T-helper 1 cell (primary cell): Measurements from ENCODE around the gene GFER.
A peak's percentile ranks its signal among the peaks of the same experiment; 100 is the strongest.

Experiments
- DNase-seq, 5 donors: peaks; one replicate each; pipeline ENCODE4 v3.0.0-alpha.2; 2012 to 2020

GFER gene

DNA sequence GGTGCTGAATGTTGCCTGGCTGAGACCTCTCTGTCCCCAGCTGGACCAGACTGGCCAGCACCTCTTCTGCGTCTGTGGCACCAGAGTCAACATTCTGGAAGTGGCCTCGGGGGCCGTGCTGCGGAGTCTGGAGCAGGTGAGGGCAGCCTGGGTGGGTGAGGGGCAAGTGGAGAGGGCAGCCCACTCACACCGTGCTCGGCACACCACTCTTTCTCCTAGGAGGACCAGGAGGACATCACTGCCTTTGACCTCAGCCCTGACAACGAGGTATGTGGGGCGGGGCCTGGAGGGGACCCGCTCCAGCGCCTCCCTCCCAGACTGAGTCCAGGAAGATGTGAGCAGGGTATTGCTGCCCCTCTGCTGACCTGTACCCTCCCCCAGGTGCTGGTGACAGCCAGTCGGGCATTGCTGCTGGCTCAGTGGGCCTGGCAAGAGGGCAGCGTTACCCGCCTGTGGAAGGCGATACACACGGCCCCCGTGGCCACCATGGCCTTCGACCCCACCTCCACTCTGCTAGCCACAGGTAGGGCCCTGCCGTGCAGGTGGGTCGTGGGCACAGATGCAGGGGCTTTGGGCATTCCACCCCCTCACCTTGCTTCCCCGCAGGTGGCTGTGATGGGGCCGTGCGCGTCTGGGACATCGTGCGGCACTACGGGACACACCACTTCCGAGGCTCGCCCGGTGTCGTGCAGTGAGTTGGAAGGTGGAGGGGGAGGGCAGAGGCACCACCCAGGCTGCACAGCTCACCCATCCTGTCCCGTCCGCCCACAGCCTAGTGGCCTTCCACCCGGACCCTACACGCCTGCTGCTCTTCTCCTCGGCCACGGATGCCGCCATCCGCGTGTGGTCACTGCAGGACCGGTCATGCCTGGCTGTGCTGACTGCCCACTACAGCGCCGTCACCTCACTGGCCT lies 9.6 kb upstream of the GFER start:
- no peak for DNase-seq

DNA sequence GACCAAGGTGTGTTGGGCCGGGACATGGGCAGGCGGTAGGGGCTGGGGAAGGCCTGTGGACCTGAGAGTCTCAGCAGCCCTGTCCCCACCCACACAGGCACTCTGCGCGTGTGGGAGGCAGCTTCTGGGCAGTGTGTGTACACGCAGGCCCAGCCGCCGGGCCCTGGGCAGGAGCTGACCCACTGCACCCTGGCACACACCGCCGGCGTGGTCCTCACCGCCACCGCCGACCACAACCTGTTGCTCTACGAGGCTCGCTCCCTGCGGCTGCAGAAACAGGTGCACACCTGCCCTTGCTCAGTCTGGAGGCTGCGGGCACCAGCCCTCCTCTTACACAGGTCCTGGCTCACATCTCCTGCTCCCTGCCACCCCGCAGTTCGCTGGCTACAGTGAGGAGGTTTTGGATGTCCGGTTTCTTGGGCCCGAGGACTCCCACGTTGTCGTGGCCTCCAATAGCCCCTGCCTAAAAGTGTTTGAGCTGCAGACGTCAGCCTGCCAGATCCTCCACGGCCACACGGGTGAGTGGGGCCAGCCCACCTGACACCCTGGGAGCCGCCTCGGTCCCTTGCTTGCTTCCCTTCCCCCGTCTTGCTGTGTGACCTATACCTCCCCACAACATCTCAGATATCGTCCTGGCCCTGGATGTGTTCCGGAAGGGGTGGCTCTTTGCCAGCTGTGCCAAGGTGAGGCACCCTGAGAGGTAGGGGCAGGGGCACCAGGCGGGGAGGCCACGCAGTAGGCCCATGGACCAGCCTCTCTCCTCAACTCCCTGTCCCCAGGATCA lies 8.4 kb upstream of the GFER start:
- DNase-seq, result no peak

DNA sequence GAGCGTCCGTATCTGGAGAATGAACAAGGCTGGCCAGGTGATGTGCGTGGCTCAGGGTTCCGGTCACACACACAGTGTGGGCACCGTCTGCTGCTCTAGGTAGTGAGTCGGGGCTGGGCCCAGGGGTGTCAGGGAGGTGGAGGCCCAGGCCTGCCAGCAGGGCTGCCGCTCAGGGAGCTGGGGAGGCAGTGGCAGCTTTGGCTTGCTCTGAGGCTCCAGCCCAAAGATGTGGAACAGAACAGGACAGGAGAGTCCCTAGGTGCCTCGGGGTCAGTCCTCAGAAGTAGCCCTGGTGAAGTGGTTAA lies 7.8 kb upstream of the GFER start:
- DNase-seq, result no peak

DNA sequence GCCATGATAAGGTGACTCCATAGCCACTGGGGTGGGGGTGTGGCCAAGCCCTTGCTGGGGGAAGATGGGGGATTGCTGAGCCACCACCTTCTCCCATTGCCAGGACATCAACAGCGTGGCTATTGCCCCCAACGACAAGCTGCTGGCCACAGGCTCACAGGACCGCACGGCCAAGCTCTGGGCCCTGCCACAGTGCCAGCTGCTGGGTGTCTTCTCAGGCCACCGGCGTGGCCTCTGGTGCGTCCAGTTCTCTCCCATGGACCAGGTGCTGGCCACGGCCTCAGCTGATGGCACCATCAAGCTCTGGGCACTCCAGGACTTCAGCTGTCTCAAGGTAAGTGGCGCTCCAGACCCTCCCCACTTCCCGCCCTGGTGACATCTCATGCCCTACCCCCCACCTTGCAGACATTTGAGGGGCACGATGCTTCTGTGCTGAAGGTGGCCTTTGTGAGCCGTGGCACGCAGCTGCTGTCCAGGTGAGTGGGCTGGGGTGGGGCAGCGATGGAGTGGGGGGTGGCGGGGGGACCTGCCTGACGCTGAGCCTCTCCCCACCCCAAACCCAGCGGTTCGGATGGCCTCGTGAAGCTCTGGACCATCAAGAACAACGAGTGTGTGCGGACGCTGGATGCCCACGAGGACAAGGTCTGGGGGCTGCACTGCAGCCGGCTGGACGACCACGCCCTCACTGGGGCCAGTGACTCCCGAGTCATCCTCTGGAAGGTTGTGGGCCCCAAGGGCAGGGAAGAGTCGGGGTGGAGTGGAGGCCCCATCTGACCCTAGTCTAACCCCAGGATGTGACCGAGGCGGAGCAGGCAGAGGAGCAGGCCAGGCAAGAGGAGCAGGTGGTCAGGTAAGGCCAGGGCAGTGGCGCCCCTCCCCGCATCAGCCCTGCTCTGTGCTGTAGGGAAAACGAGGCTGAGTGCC lies 6.8 kb upstream of the GFER start:
- DNase-seq, result no peak

DNA sequence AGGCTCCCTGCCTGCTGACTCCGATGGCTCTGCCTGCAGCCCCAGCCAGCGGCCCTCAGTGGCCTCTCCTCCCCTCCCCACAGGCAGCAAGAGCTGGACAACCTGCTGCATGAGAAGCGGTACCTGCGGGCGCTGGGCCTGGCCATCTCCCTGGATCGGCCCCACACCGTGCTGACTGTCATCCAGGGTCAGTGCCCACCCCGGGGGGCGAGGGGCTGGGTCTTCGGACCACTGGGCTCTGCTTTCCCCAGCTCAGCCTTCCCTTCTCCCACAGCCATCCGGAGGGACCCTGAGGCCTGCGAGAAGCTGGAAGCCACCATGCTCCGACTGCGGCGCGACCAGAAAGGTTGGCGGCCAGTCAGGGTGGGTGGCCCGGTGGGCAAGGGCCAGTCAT lies 6.1 kb upstream of the GFER start:
- no peak for DNase-seq

DNA sequence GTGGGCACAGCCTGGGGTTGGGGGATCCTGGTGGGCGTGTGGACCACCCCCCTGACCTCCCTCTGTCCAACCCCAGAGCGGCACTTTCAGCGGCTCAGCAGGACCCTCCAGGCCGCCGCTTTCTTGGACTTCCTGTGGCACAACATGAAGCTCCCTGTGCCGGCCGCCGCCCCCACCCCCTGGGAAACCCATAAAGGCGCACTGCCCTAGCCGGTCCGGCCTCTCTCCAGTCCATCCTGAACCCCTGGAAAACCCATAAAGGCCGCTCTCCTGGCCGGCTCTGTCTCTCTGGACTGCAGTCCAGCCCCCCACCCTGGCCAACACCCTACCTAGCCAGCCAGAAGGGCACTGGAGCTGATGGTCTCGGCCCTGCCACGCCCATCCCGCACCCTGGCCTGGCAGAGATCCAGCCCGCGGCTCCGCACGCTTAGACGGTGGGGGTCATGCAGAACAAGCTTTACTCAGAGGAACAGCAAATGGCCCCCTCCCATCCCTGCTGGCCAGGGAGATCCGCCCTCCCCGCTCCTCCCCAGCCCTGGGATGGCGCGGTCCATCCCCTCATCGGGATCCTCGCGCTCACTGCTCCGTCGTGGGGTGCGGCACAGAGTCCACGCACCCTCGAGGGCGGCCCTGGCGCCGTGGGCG lies 5.4 kb upstream of the GFER start:
- DNase-seq, result no peak

DNA sequence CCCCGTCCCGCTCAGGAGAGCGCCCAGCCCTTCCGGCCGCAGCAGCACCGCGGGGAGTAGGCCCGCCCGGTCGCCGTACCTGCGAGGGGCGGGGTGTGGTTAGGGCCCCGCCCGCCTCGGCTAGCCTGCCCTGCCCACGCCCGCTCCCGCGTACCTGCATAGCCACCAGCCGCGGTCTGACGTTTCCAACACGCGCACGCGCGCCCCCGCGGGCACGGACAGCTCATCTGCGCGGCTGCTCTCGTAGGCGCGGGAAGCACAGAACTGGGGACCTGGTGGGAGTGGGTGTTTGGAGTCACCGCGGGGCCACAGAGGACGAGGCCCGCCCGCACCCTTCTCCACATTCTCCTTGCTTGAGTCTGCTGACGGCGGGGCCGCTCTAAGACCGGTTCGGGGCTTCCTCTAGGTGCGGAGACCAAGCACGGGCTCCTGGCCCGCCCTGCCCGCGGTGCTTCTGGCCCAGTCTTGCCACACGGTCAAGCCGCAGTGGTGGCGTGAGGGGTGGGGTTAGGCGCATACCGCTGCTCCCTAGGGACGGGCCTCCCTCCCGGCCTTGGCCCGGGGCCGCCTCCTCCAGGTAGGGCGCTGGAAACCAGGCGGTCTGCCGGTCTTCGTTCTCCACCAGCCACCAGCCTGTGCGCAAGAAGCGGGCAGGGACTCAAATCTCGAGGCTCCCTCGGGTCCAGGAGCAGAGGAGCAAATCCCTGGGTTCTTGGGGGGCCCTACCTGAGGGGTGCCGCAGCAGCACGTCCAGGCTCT lies 4.5 kb upstream of the GFER start:
- DNase-seq, result no peak

DNA sequence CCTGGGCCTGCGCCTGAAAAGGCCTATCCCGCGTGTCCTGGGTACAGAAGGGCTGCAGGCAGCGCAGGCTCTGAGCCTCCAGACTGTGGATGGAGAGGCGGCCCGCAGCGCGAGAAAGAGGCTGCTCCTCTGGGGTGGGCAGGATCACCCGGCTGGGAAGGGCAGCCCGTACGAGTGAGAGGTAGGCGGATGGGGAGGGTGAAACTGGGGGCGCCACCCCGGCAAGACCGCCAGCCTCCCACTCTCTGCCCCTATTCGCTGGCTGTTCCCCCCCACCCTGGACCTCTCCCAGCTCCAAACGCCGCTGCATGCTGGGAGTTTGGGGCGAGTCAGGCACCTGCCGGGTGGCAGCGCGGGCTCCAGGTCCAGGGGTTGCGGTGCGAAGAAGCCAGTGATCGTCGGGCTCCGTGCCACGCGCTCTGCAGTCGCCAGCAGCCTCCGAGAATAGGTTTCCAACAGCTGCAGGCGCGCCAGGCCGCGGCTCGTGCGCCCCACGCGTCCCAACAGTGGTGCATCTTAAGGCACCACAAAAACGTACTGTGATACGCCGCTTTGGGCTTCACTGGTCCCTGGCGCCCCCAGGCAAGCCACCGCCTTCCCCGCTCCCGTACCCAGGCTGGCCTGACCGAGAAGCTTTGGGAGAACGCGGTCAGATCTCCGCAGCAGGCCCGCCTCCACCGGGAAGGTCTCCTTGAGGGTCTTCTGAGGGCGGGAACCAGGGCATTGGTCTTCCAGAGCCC lies 3.8 kb upstream of the GFER start:
- DNase-seq, result no peak

DNA sequence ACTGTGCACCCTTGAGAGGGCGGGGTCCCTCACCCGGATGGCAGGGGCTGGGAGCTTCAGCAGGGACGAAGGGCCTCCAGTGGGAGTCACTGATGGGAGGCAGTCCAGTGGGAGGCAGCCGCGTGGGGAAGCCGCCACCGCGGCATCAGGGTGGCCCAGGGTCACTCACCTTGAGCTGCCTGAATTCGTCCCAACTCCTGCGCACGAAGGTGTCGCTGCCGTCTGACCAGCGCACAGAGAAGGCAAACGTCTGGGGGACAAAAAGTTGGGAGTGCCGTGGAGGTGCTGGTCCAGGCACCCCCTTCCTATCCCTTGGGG lies 3.3 kb upstream of the GFER start:
- no peak for DNase-seq

DNA sequence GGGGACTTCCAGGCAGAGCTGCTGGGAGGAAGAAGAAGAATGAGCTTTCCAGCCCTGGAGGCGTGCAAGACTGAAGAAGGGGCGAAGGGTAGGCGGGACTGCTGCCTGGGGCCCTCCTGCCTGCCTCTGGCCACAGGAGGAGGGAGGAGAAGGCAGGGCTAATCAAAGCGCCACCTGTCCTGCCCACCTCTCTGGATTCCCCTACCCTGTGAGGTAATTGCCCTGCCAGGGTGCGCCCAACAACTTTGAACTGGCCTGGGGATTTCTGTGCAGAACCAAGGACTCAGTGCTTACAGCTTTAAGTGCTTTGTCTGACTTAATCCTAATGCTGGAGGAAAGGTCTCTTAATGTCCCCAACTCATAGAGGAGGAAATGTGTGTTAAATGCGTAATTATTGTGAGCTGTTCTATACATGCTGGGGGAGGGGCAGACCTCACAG lies 2.6 kb upstream of the GFER start, which contains the start of gene NOXO1:
TSS of gene NOXO1 (minus strand) at position 72 of the 439 bp plus-strand sequence. CDS start 290 bp downstream, outside the sequence.
- DNase-seq, result no peak

DNA sequence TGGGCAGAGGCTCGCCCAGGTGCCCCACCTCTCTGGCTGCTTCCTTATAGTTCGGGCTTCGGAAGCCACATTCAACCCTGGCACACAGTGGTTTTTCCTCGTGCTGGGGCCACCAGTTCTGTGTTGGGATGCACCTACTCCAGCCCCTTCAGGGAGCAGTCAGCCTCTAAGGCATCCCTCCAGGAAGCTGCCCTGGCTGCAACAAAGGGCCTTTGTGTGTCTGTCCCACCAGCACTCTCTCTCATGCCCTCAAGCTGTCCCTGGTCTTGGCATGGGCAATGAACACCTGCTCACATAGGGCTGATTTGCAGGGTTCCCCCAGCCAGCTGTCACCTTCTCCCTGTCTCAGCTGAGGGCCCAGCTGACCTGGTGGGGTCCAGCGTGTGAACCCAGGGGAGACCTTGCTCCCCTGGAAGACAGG lies 2.0 kb upstream of the GFER start:
- no peak for DNase-seq

DNA sequence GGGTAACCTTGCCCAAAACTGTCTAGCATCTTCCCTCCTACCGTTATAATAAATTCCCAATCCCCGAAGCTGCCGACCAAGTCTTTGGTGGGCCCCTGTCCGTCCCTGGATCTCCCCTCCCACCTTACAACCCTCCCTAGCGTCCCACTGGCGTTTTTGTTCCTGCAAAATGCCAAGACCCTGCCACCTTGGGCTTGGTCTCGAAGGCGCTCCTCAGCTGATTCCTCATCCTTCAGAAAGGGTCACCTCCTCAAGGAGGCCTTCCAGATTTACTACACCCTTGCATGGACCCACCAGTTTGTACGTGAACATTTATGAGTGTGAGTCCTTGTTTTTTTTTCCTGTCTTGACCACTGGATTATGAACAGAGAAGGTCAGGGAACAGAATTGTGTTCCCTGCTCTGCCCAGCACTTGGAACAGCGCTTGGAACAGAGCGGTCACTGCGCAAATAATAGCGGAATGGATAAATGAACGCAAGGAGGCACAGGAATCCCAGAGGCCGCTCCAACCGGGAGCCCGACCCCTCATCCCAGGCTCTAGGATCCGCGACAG lies 926 bp upstream of the GFER start:
- no peak for DNase-seq

DNA sequence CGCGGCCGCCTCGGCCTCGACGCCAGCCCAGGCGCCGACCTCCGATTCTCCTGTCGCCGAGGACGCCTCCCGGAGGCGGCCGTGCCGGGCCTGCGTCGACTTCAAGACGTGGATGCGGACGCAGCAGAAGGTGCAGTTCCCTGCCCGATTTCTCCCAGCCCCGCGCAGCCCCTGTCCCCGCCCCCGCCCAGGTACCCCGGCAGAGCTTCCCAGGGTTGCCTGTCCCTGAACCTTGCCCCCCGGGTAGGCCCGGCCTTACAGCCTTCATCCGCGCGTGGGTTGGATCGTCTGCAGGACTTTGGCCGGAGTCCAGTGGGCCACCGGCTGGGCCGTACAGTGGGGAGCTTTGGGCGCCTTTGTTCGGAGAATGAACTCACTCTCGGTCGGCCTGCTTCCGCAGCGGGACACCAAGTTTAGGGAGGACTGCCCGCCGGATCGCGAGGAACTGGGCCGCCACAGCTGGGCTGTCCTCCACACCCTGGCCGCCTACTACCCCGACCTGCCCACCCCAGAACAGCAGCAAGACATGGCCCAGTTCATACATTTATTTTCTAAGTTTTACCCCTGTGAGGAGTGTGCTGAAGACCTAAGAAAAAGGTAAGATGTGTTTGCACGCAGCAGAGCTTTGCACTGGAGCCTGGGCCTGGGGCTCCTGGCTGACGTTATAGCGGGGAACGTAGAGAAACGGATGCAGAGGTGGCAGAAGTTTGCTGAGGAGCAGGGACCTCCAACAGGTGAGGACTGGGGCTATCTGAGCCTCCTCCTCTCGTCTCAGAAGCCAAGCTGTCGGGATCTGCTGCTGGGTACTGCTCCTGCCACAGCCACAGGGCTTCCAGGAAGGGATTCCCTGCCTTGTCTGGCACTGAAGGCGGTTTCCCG lies 593 bp downstream of the GFER start:
- DNase-seq, result peak in 1 of 5 donors; percentile 27

DNA sequence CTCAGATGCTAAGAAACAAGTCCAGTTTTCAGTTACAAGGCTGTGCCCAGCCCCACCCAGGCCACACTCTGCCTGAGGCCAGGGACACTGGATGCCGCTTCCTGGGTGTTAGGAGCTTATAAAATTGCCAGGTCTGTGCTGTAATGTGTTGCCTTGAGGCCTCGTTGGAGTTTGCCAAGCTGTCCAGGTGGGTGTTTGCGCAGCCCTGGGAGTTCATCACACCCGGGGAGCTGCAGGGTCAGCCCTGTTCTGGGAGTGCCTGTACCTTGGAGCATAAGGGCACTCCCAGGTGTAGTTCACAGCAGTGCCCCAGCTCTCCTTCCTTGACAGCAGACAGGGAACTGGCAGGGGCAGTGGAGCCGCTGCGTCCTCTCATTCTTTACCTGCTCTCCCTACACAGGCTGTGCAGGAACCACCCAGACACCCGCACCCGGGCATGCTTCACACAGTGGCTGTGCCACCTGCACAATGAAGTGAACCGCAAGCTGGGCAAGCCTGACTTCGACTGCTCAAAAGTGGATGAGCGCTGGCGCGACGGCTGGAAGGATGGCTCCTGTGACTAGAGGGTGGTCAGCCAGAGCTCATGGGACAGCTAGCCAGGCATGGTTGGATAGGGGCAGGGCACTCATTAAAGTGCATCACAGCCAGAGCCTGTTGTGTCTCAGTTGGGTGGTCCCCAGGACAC lies 1.6 kb downstream of the GFER start:
- DNase-seq, result no peak

DNA sequence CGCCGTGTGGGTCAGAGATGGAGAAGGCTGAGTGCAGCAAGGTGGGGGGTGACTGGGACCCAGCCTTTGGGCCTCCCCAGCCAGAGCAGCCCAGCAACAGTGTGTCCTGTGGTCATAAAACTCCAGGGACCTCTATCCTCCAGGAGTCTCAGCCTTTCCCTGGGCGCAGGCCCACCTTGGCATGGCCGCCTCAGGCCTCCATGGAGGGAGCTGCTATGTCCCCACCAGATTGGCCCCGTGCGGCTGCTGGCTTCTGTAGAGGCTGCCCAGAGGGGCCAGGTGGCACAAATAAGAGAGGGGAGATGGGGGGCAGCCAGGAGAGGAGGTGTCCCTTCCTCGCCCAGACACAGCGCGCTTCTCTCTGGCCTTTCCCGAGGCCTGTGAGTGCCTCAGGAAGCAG lies 3.2 kb downstream of the GFER start:
- DNase-seq, result no peak

DNA sequence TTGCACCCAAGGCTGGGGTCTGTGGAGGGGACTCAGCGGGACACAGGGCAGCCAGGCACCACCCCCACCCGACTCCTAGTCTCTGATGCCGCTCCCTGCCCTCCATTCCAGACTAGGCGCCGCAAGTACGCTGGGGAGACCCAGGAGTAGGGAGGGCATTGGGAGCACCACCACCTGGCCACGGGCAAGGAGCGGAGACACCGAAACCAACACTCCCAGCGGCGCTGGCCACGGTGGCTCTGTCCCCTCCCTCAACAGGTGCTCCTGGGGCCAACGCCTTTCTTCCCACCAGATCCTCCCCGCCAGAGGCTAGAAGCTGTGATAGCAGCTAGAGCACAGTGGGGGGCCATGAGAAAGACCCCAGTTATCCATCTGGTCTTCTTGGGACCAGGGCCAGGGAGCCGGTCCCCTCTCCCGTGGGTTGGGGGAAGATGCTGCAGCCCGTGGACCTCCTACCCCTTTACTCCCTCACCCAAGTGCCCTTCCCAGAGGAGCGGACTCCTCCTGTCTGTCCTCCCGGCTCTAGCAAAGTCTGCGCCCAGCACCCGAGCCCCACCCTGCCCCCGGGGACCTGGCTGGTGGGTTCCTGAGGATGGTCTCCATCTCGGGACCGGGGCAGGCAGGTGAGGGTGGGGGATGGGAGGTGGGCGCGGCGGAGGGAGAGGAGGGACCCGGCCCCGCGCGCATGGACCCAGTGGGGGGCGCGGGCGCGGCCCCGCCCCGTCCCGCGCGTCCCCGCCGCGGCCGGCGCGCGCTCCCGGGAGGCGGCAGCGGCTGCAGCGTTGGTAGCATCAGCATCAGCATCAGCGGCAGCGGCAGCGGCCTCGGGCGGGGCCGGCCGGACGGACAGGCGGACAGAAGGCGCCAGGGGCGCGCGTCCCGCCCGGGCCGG lies 5.5 kb downstream of the GFER start, which contains the start of gene SYNGR3:
TSS of gene SYNGR3 (plus strand) at position 762 of the 892 bp plus-strand sequence. CDS start 133 bp downstream, outside the sequence.
- no peak for DNase-seq

DNA sequence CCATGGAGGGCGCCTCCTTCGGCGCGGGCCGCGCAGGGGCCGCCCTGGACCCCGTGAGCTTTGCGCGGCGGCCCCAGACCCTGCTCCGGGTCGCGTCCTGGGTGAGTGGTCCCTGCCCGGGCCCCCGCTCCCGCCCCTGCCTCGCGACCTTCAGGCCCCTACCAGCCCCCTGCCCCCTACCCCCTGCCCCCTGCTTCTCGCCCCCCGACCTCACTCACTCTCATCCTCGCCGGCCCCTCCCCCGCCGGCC lies 6.0 kb downstream of the GFER start:
- no peak for DNase-seq
